ENCODE results near the gene POTEH.
"Not testable (repeated sequence)": the region's sequence is repeated elsewhere in the genome, so short reads cannot be mapped to it uniquely, and the experiment has no call there.

The POTEH gene

GRCh38 chr22:15689749-15690125 lies at the start of gene POTEH:
Gene POTEH (plus strand): TSS chr22:15690026. CDS start chr22:15690078, 52 bp downstream.
- not testable (repeated sequence) for DNase-seq

- DNase-seq = not testable (repeated sequence)
Measured at GRCh38 chr22:15642288-15642861, 47.5 kb upstream of the POTEH start.

GRCh38 chr22:15651954-15652353 lies 37.9 kb upstream of the POTEH start:
- DNase-seq = not testable (repeated sequence)

- DNase-seq = not testable (repeated sequence)
Measured at GRCh38 chr22:15652738-15653137, 37.1 kb upstream of the POTEH start.

- DNase-seq = not testable (repeated sequence)
Measured at GRCh38 chr22:15653241-15653640, 36.6 kb upstream of the POTEH start.

GRCh38 chr22:15661102-15661501 lies 28.7 kb upstream of the POTEH start:
- not testable (repeated sequence) for DNase-seq

- DNase-seq = not testable (repeated sequence)
Measured at GRCh38 chr22:15664682-15665081, 25.1 kb upstream of the POTEH start.

- not testable (repeated sequence) for DNase-seq
Measured at GRCh38 chr22:15665478-15665877, 24.3 kb upstream of the POTEH start.

- DNase-seq = not testable (repeated sequence)
Measured at GRCh38 chr22:15669430-15669829, 20.4 kb upstream of the POTEH start.

- DNase-seq = not testable (repeated sequence)
Measured at GRCh38 chr22:15679702-15680101, 10.1 kb upstream of the POTEH start.

GRCh38 chr22:15684115-15684514 lies 5.7 kb upstream of the POTEH start:
- DNase-seq = not testable (repeated sequence)

- not testable (repeated sequence) for DNase-seq
Measured at GRCh38 chr22:15684695-15685094, 5.1 kb upstream of the POTEH start.

- DNase-seq = not testable (repeated sequence)
Measured at GRCh38 chr22:15685641-15686040, 4.2 kb upstream of the POTEH start.

GRCh38 chr22:15687086-15687485 lies 2.7 kb upstream of the POTEH start:
- not testable (repeated sequence) for DNase-seq

- not testable (repeated sequence) for DNase-seq
Measured at GRCh38 chr22:15687676-15688075, 2.1 kb upstream of the POTEH start.

GRCh38 chr22:15688090-15688489 lies 1.7 kb upstream of the POTEH start:
- not testable (repeated sequence) for DNase-seq

GRCh38 chr22:15689012-15689748 lies 646 bp upstream of the POTEH start:
- not testable (repeated sequence) for DNase-seq

- DNase-seq = not testable (repeated sequence)
Measured at GRCh38 chr22:15713600-15713999, 23.8 kb downstream of the POTEH start.

- DNase-seq = not testable (repeated sequence)
Measured at GRCh38 chr22:15714125-15714524, 24.3 kb downstream of the POTEH start.

GRCh38 chr22:15721884-15722283 lies 32.1 kb downstream of the POTEH start:
- not testable (repeated sequence) for DNase-seq

- DNase-seq = not testable (repeated sequence)
Measured at GRCh38 chr22:15729209-15729917, 39.5 kb downstream of the POTEH start.

- not testable (repeated sequence) for DNase-seq
Measured at GRCh38 chr22:15731023-15731422, 41.2 kb downstream of the POTEH start.

GRCh38 chr22:15734411-15734810 lies 44.6 kb downstream of the POTEH start:
- not testable (repeated sequence) for DNase-seq

Data from activated CD4-positive, alpha-beta T cell treated with anti-CD3 and anti-CD28 coated beads, Interleukin-2, amount 50 U/mL, for 1 hour (primary cell).